ENCODE data around the gene GRAP2. TPM values are rescaled to one million over a fixed set of nuclear protein-coding genes. Genes with fewer than 3 reads are reported as not detected.

The GRAP2 gene
- total RNA-seq, 1 experiment from 2014 or later, result not detected

DNA sequence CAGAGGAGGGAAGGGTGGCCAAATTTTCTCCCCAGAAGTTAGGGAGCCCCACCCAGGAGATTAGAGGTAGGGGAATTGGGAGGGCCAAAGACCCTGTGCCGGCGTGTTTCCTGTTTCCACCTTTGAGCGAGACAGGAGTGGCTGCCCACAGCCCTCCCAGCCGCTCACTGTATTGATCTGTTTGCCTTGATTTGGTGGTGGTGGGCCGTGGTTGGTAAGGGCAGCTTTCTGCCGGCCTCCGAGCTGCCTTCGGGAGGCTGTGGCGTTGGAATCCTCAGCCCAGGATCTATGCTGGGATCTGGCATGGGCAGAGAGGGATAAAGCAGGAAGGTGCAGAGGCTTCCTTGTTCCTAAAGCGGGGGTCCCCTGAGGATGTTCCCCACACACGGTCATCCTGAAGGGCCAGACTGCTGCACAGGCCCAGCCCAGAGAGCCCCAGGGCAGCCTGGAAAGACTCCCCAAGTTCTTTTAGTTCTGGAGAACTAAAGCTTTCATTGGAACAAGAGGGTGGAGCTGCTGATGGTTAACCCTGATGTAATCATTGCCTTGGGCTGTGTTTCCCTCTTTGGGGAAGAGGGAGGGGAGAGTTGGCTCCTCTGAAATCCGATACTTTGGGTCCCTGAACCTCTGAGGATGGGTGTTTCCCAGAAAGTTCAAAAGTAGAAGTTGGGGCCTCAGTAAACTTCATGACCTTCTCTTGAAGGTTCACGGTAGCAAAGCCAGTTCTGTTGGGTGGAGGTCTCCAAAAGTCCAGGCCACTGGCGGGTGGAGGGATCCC is 101.1 kb downstream of the GRAP2 start:
- H3K27me3 ChIP-seq (ENCODE audit: low read length), result no peaks in the 10 kb centered on the region
- no peak for DNase-seq
- no peaks in the 10 kb centered on the region for H3K79me2 ChIP-seq (ENCODE audit: low read length)
- TF ChIP-seq EZH2 (IDR thresholded peaks at IDR 0.05; ENCODE audit: low read length, unreplicated experiment), result no peak
- TF ChIP-seq EZH2phosphoT487 (IDR thresholded peaks at IDR 0.05; ENCODE audit: borderline replicate concordance, low read length), result no peak
- TF ChIP-seq, protein P1, sequence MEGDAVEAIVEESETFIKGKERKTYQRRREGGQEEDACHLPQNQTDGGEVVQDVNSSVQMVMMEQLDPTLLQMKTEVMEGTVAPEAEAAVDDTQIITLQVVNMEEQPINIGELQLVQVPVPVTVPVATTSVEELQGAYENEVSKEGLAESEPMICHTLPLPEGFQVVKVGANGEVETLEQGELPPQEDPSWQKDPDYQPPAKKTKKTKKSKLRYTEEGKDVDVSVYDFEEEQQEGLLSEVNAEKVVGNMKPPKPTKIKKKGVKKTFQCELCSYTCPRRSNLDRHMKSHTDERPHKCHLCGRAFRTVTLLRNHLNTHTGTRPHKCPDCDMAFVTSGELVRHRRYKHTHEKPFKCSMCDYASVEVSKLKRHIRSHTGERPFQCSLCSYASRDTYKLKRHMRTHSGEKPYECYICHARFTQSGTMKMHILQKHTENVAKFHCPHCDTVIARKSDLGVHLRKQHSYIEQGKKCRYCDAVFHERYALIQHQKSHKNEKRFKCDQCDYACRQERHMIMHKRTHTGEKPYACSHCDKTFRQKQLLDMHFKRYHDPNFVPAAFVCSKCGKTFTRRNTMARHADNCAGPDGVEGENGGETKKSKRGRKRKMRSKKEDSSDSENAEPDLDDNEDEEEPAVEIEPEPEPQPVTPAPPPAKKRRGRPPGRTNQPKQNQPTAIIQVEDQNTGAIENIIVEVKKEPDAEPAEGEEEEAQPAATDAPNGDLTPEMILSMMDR (conservative IDR thresholded peaks at IDR 0.05; ENCODE audit: low read depth, low read length), result no peak
- H3K4me2 ChIP-seq (ENCODE audit: low read length), result no peak overlapping the region
- peaks cover 15% of the 10 kb centered on the region for H3K4me1 ChIP-seq (ENCODE audit: insufficient read depth, low read length)
- intact Hi-C loops (cut with micrococcal nuclease), result no loop called here
- H3K9ac ChIP-seq (ENCODE audit: low read length), result no peak overlapping the region
- ChIA-PET POLR2A (ENCODE audit: unreplicated experiment) (no interaction called here), CTCF (no interaction called here)
- no peaks in the 10 kb centered on the region for H3F3A ChIP-seq (ENCODE audit: low read length, unreplicated experiment)
- no TSS peak for BruUV-seq (replicated peaks)
- H3K9me3 ChIP-seq (ENCODE audit: low read length), result no peaks in the 10 kb centered on the region
- H3K4me3 ChIP-seq (ENCODE audit: low read length), result no peak overlapping the region
- no peaks in the 10 kb centered on the region for H3K36me3 ChIP-seq (ENCODE audit: low read depth, low read length)
- H2AFZ ChIP-seq (ENCODE audit: low read length), result no peak overlapping the region
- H4K20me1 ChIP-seq (ENCODE audit: low read length), result no peaks in the 10 kb centered on the region
- no peak for ATAC-seq
- no peak overlapping the region for H3K27ac ChIP-seq (ENCODE audit: low read length)
- no peaks in the 10 kb centered on the region for H3K9me2 ChIP-seq (replicated peaks; ENCODE audit: low read length)

DNA sequence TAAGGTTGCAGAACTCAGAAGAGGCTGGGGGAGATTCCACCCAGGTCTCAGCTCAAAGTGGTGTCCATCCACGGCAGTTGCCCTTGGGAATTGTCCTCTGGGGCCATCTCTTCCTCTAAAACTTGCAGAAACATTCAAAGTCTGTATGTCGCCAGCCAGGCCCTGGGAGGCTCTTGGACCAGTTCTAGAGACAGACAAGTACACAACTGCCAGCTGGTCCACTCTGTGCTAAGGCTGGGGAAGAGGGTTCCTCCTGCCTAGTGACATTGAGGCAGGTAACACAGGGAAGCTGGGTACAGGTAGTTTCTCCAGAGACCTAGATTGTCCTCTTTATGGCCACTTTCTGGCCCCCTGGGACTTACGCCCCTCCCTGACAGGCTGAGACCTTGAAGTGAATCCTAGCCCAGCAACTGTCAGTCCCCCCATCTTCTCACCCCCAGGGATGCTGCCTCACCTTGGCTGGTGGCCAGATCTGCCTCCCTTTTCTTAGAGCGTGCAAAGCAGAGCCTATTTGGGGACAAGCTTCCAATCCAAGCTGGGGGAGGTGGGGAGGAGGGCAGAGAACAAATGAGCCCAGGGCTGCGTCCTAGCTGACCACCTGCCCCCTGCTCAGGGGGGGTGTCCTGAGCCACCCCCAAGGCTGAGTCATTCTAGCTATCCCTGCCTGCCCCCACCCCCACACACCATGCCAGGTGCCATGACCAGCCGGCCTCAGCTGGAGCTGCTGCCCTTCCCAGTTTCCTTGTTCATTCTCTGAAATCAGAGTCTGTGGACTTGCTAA is 102.2 kb downstream of the GRAP2 start:
- H4K20me1 ChIP-seq (ENCODE audit: low read length), result no peaks in the 10 kb centered on the region
- no peak overlapping the region for H3K4me3 ChIP-seq (ENCODE audit: low read length)
- intact Hi-C loops (cut with micrococcal nuclease), result no loop called here
- no peaks in the 10 kb centered on the region for H3F3A ChIP-seq (ENCODE audit: low read length, unreplicated experiment)
- H2AFZ ChIP-seq (ENCODE audit: low read length), result no peak overlapping the region
- no peak for TF ChIP-seq EZH2 (IDR thresholded peaks at IDR 0.05; ENCODE audit: low read length, unreplicated experiment)
- TF ChIP-seq EZH2phosphoT487 (IDR thresholded peaks at IDR 0.05; ENCODE audit: borderline replicate concordance, low read length), result no peak
- TF ChIP-seq, protein P1 (conservative IDR thresholded peaks at IDR 0.05; ENCODE audit: low read depth, low read length), result no peak
- H3K4me2 ChIP-seq (ENCODE audit: low read length), result no peak overlapping the region
- no peaks in the 10 kb centered on the region for H3K36me3 ChIP-seq (ENCODE audit: low read depth, low read length)
- BruUV-seq (replicated peaks), result no TSS peak
- no peaks in the 10 kb centered on the region for H3K9me3 ChIP-seq (ENCODE audit: low read length)
- POLR2A ChIA-PET (ENCODE audit: unreplicated experiment), result no interaction called here
- CTCF ChIA-PET, result no interaction called here
- no peaks in the 10 kb centered on the region for H3K27me3 ChIP-seq (ENCODE audit: low read length)
- DNase-seq (no peak), ATAC-seq (no peak)
- H3K27ac ChIP-seq (ENCODE audit: low read length), result no peak overlapping the region
- H3K79me2 ChIP-seq (ENCODE audit: low read length), result no peaks in the 10 kb centered on the region
- H3K9ac ChIP-seq (ENCODE audit: low read length), result no peak overlapping the region
- H3K9me2 ChIP-seq (replicated peaks; ENCODE audit: low read length), result no peaks in the 10 kb centered on the region
- peaks cover 4% of the 10 kb centered on the region for H3K4me1 ChIP-seq (ENCODE audit: insufficient read depth, low read length)

DNA sequence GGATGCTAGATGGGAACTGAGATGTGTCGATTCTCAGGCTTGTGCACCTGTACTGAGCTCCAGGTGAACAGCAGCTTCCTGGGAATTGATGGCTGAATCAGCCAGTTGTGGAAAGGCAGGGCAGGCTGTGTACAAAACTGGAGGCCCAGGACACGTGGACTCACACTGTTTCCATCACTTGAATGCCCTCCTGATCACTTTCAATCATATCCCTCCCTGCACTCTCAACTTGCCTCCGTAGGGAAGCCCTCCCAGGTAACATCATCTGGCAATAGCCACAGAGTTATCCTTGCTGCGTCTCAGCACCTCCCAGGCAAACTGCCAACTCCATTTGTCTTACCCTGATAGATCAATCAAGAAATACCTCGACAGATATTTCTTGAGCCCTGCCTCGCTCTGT is 104.0 kb downstream of the GRAP2 start:
- H3K4me1 ChIP-seq (ENCODE audit: insufficient read depth, low read length), result peaks cover 17% of the 10 kb centered on the region

More for the DNA sequence above, 104.0 kb downstream of the GRAP2 start:
- BruUV-seq (replicated peaks), result no TSS peak
- intact Hi-C loops (cut with micrococcal nuclease), result no loop called here
- no peaks in the 10 kb centered on the region for H3K36me3 ChIP-seq (ENCODE audit: low read depth, low read length)
- H3K9me2 ChIP-seq (replicated peaks; ENCODE audit: low read length), result no peaks in the 10 kb centered on the region
- no peaks in the 10 kb centered on the region for H3K27me3 ChIP-seq (ENCODE audit: low read length)
- H3F3A ChIP-seq (ENCODE audit: low read length, unreplicated experiment), result no peaks in the 10 kb centered on the region
- H3K27ac ChIP-seq (ENCODE audit: low read length), result no peak overlapping the region
- DNase-seq, result no peak
- H2AFZ ChIP-seq (ENCODE audit: low read length), result no peak overlapping the region
- TF ChIP-seq EZH2 (IDR thresholded peaks at IDR 0.05; ENCODE audit: low read length, unreplicated experiment) (no peak), EZH2phosphoT487 (IDR thresholded peaks at IDR 0.05; ENCODE audit: borderline replicate concordance, low read length) (no peak)
- TF ChIP-seq, protein P1 (conservative IDR thresholded peaks at IDR 0.05; ENCODE audit: low read depth, low read length), result no peak
- H3K9me3 ChIP-seq (ENCODE audit: low read length), result no peaks in the 10 kb centered on the region
- no peak overlapping the region for H3K4me2 ChIP-seq (ENCODE audit: low read length)
- H4K20me1 ChIP-seq (ENCODE audit: low read length), result no peaks in the 10 kb centered on the region
- ATAC-seq, result no peak
- ChIA-PET POLR2A (ENCODE audit: unreplicated experiment) (no interaction called here), CTCF (no interaction called here)
- no peak overlapping the region for H3K9ac ChIP-seq (ENCODE audit: low read length)
- no peaks in the 10 kb centered on the region for H3K79me2 ChIP-seq (ENCODE audit: low read length)
- no peak overlapping the region for H3K4me3 ChIP-seq (ENCODE audit: low read length)

All from PC-3 (cell line).